Fibroblast of lung (primary cell): Measurements from ENCODE around the gene NUDT7.

Experiments
- EZH2 ChIP-seq: IDR thresholded peaks from 2 replicates; pipeline ENCODE4 v1.5.1; 2012; ENCODE audit warnings: low read length, control low read depth, mild to moderate bottlenecking; ENCODE audit errors: missing control alignments
- TF ChIP-seq, protein P1 (sequence below), 2 donors: IDR thresholded peaks in 1 of 2; conservative IDR thresholded peaks in 1 of 2; 1 replicate in 1 of 2; 2 replicates in 1 of 2; pipeline ENCODE4 v1.5.1; 2011 to 2012; ENCODE audit warnings: low read length in 2 of 2, control low read depth in 1 of 2, inconsistent platforms in 1 of 2, low read depth in 1 of 2, mild to moderate bottlenecking in 1 of 2

DNA sequence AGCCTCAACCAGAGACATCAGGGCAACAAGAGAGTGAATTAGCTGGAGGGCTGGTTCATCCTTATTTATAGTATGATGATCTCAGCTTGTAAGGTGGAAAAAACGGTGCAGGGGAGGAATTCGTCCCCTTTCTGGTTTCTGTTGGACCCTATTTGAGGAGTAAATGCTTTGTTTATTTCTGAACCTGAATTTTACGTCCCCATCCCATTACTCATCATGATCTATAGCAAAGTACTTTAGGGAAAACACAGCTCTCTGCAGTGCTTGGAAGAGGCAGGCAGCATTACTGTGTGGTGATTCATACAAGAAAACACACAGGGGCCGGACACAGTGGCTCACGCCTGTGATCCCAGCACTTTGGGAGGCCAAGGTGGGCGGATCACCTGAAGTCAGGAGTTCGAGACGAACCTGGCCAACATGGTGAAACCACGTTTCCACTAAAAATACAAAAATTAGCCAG lies 58.1 kb downstream of the NUDT7 start:
- TF ChIP-seq, protein P1, sequence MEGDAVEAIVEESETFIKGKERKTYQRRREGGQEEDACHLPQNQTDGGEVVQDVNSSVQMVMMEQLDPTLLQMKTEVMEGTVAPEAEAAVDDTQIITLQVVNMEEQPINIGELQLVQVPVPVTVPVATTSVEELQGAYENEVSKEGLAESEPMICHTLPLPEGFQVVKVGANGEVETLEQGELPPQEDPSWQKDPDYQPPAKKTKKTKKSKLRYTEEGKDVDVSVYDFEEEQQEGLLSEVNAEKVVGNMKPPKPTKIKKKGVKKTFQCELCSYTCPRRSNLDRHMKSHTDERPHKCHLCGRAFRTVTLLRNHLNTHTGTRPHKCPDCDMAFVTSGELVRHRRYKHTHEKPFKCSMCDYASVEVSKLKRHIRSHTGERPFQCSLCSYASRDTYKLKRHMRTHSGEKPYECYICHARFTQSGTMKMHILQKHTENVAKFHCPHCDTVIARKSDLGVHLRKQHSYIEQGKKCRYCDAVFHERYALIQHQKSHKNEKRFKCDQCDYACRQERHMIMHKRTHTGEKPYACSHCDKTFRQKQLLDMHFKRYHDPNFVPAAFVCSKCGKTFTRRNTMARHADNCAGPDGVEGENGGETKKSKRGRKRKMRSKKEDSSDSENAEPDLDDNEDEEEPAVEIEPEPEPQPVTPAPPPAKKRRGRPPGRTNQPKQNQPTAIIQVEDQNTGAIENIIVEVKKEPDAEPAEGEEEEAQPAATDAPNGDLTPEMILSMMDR (conservative IDR thresholded peaks at IDR 0.05 in 1 of 2, IDR thresholded peaks at IDR 0.05 in 1 of 2; ENCODE audit: low read depth in 1 of 2, low read length in 2 of 2): no peak
- TF ChIP-seq EZH2: no peak
